Measurements from ENCODE around the gene SLITRK1. TPM values are rescaled to one million over a fixed set of nuclear protein-coding genes. Genes with fewer than 3 reads are reported as not detected.

Gene SLITRK1
- polyA plus RNA-seq, 1 experiment = 0.04 TPM

GRCh38 chr13:83831796-83832195, 50.5 kb downstream of the SLITRK1 start:
- POLR2A ChIA-PET = no interaction called here
- no peaks in the 10 kb centered on the region for H3K9me3 ChIP-seq (ENCODE audit: control insufficient read depth, insufficient read depth, low read length)
- H3K4me3 ChIP-seq (ENCODE audit: low read depth, low read length) = no peak overlapping the region
- CTCF ChIA-PET = interaction anchor here (0.5 kb wide), 1 partner anchor 20 kb away, joined by 3 read pairs; no protein-coding TSS in a partner anchor
- no peak overlapping the region for H3K27ac ChIP-seq (ENCODE audit: low read depth, low read length)
- H3K27me3 ChIP-seq (ENCODE audit: control insufficient read depth, insufficient read depth, low read length) = no peaks in the 10 kb centered on the region
- no peak for TF ChIP-seq CTCF (IDR thresholded peaks at IDR 0.05; ENCODE audit: low read depth, low read length)
- DNase-seq (ENCODE audit: low read depth, low spot score) = no peak

GRCh38 chr13:83829810-83830209, 52.5 kb downstream of the SLITRK1 start:
- ChIA-PET POLR2A (no interaction called here), CTCF (no interaction called here)
- Histone ChIP-seq H3K27me3 (ENCODE audit: control insufficient read depth, insufficient read depth, low read length) (no peaks in the 10 kb centered on the region), H3K27ac (ENCODE audit: low read depth, low read length) (no peak overlapping the region), H3K9me3 (ENCODE audit: control insufficient read depth, insufficient read depth, low read length) (no peaks in the 10 kb centered on the region), H3K4me3 (ENCODE audit: low read depth, low read length) (no peak overlapping the region)
- no peak for DNase-seq (ENCODE audit: low read depth, low spot score)
- no peak for TF ChIP-seq CTCF (IDR thresholded peaks at IDR 0.05; ENCODE audit: low read depth, low read length)

GRCh38 chr13:83827338-83827737, 54.9 kb downstream of the SLITRK1 start:
- H3K27me3 ChIP-seq (ENCODE audit: control insufficient read depth, insufficient read depth, low read length) = no peaks in the 10 kb centered on the region
- H3K4me3 ChIP-seq (ENCODE audit: low read depth, low read length) = no peak overlapping the region
- CTCF ChIA-PET = no interaction called here
- peaks cover 16% of the 10 kb centered on the region for H3K9me3 ChIP-seq (ENCODE audit: control insufficient read depth, insufficient read depth, low read length)
- no peak overlapping the region for H3K27ac ChIP-seq (ENCODE audit: low read depth, low read length)
- no peak for DNase-seq (ENCODE audit: low read depth, low spot score)
- POLR2A ChIA-PET = no interaction called here
- TF ChIP-seq CTCF (IDR thresholded peaks at IDR 0.05; ENCODE audit: low read depth, low read length) = no peak

All from AG04450 (cell line).